ENCODE data around the gene RAX2. TPM values are rescaled to one million over a fixed set of nuclear protein-coding genes. Genes with fewer than 3 reads are reported as not detected.

The RAX2 gene
- total and polyA plus RNA-seq, 2 of the 8 experiments (the other 6 are each of a cell fraction or from before 2014, with no cell fraction given) = 0.08 TPM; not detected in 1

DNA sequence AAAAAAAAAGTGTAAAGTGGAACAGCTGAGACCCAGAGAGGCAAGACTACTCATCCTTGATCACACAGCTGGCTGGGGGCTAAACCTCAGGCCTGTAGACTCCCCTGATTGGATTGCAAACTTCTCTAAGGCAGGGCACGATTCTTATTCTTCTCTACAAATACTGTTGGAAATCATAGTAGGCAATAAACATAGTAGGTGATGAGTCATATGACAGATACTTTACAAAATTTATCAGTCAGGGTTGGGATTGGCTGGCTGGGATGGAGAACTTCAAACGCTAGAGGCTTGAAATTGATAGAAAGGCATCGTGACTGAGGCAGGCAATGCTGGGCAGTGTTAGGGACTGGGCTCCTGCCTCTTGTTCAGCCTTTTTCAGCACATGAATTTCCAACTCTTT lies 20.1 kb upstream of the RAX2 start (continued):
- TF ChIP-seq, protein P1, sequence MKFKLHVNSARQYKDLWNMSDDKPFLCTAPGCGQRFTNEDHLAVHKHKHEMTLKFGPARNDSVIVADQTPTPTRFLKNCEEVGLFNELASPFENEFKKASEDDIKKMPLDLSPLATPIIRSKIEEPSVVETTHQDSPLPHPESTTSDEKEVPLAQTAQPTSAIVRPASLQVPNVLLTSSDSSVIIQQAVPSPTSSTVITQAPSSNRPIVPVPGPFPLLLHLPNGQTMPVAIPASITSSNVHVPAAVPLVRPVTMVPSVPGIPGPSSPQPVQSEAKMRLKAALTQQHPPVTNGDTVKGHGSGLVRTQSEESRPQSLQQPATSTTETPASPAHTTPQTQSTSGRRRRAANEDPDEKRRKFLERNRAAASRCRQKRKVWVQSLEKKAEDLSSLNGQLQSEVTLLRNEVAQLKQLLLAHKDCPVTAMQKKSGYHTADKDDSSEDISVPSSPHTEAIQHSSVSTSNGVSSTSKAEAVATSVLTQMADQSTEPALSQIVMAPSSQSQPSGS (IDR thresholded peaks at IDR 0.05; ENCODE audit: low read length) = no peak
